ENCODE data around the gene ADGRL1. TPM values are rescaled to one million over a fixed set of nuclear protein-coding genes. Genes with fewer than 3 reads are reported as not detected.

ADGRL1 gene
- total and polyA plus RNA-seq, 2 of the 8 experiments (the other 6 are each of a cell fraction or from before 2014, with no cell fraction given) = 95.6 to 112 TPM

DNA sequence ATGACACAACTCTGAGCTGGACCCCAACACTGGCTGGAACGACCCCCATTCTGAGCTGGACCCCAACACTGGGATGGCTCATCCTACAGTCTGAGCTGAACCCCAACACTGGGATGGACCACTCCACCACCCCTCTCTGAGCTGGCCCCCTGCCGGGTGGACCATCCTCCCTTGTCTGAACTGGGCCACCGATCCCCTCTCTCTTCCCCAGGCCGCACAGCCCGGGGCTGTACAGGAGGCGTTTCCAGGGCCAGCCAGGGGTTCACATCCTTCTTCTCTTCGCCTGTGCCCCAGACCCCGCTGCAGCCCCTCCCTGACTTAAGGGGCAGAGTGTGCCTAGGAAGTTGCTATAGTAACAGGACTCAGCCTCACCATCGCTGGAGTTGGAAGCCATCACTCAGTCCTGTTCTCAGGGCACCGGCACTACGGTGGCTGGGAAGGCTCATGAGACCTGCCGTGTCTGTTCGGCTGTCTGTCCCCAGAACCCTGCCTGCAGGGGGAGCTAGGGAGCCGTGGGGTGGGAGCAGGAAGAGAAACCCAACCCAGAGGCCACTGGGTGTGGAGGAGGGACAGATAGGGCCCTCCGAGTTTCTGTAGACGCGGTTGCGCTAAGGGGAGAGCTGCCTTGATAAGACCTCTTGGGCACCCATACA, 92.1 kb downstream of the ADGRL1 start (continued):
- TF ChIP-seq CTCF (IDR thresholded peaks at IDR 0.05; ENCODE audit: control extremely low read depth in 1 of 3, insufficient read depth in 1 of 3, low read depth in 1 of 3, low read length in 3 of 3) (peak; percentile 54 to 68 (median 61)), CHD1 (IDR thresholded peaks at IDR 0.05; ENCODE audit: low read depth, low read length) (no peak), RNF2 (IDR thresholded peaks at IDR 0.05; ENCODE audit: borderline replicate concordance, low read depth, low read length, missing control alignments, poor library complexity, severe bottlenecking) (no peak), CHD2 (IDR thresholded peaks at IDR 0.05; ENCODE audit: low read length) (no peak), CTBP2 (IDR thresholded peaks at IDR 0.05; ENCODE audit: borderline replicate concordance, insufficient read depth, insufficient read length, low read length) (no peak), KDM5A (IDR thresholded peaks at IDR 0.05; ENCODE audit: low read length) (no peak), SIRT6 (IDR thresholded peaks at IDR 0.05; ENCODE audit: low read length) (no peak), SIN3A (conservative IDR thresholded peaks at IDR 0.05 in 1 of 2, IDR thresholded peaks at IDR 0.05 in 1 of 2; ENCODE audit: low read depth in 1 of 2, low read length in 2 of 2) (no peak), CREB1 (IDR thresholded peaks at IDR 0.05) (no peak), KDM4A (IDR thresholded peaks at IDR 0.05; ENCODE audit: low read depth, low read length, severe bottlenecking) (no peak), FOSL1 (IDR thresholded peaks at IDR 0.05; ENCODE audit: insufficient read depth, low read depth, low read length) (0 out of 2 replicates have a peak, but pooled peaks have one; percentile 72), ASH2L (IDR thresholded peaks at IDR 0.05; ENCODE audit: low read length) (no peak), SRF (IDR thresholded peaks at IDR 0.05; ENCODE audit: low read depth, low read length) (no peak), CBX8 (IDR thresholded peaks at IDR 0.05; ENCODE audit: borderline replicate concordance, low read depth, low read length) (no peak), SP4 (IDR thresholded peaks at IDR 0.05; ENCODE audit: low read length) (no peak)
